OCI-LY1 (cell line): ENCODE measurements around the gene MAPK8IP3.

Experiments
- H2AFZ ChIP-seq: fragments of 200-600 bp; sonication (generic), shearing (Covaris generic); 2 replicates; pipeline ENCODE4 v1.6.0; 2014; ENCODE audit warnings: antibody characterized with exemption, mild to moderate bottlenecking, low read length
- H3F3A ChIP-seq: fragments of 200-600 bp; sonication (generic), shearing (Covaris generic); 2 replicates; pipeline ENCODE4 v1.6.0; 2014; ENCODE audit warnings: mild to moderate bottlenecking, antibody characterized with exemption, low read length, moderate library complexity; ENCODE audit not compliant: insufficient read depth
- H3K27ac ChIP-seq: fragments of 200-600 bp; sonication (generic); 2 replicates; pipeline ENCODE4 v1.5.1; 2014; ENCODE audit warnings: low read length, mixed run types, mild to moderate bottlenecking, low read depth; ENCODE audit not compliant: poor library complexity, severe bottlenecking
- H3K27me3 ChIP-seq: fragments of 200-600 bp; sonication (generic); 2 replicates; pipeline ENCODE4 v1.6.0; 2014; ENCODE audit warnings: antibody characterized with exemption, mild to moderate bottlenecking, low read length, moderate library complexity; ENCODE audit not compliant: insufficient read depth
- H3K36me3 ChIP-seq: fragments of 200-600 bp; sonication (generic); 2 replicates; pipeline ENCODE4 v1.6.1; 2014; ENCODE audit warnings: mild to moderate bottlenecking, antibody characterized with exemption, low read length, moderate library complexity, mixed read lengths; ENCODE audit not compliant: insufficient read depth
- H3K4me1 ChIP-seq: fragments of 200-600 bp; sonication (generic); 2 replicates; pipeline ENCODE4 v1.5.1; 2014; ENCODE audit warnings: mild to moderate bottlenecking, low read length, moderate library complexity; ENCODE audit not compliant: insufficient read depth, severe bottlenecking
- H3K4me2 ChIP-seq: fragments of 200-600 bp; sonication (generic), shearing (Covaris generic); 2 replicates; pipeline ENCODE4 v1.6.1; 2014; ENCODE audit warnings: low read length
- H3K4me3 ChIP-seq: fragments of 200-600 bp; sonication (generic); 2 replicates; pipeline ENCODE4 v1.5.1; 2014; ENCODE audit warnings: low read length, low read depth, mild to moderate bottlenecking, mixed read lengths; ENCODE audit not compliant: poor library complexity, severe bottlenecking
- H3K79me2 ChIP-seq: fragments of 200-600 bp; shearing (Covaris generic); 2 replicates; pipeline ENCODE4 v1.6.1; 2016; ENCODE audit warnings: mixed run types, low read length, mixed read lengths; ENCODE audit not compliant: insufficient read depth
- H3K9ac ChIP-seq: fragments of 200-600 bp; sonication (generic), shearing (Covaris generic); 2 replicates; pipeline ENCODE4 v1.6.1; 2014; ENCODE audit warnings: mild to moderate bottlenecking, low read length, mixed read lengths
- H3K9me2 ChIP-seq: fragments of 200-600 bp; sonication (generic), shearing (Covaris generic); 2 replicates; pipeline ENCODE4 v1.6.1; 2014; ENCODE audit warnings: low read depth, mild to moderate bottlenecking, low read length, mixed read lengths
- H3K9me3 ChIP-seq: fragments of 200-600 bp; shearing (Covaris generic); 2 replicates; pipeline ENCODE4 v1.6.1; 2014; ENCODE audit warnings: low read length, mixed read lengths
- H4K20me1 ChIP-seq: fragments of 200-600 bp; sonication (generic), shearing (Covaris generic); 2 replicates; pipeline ENCODE4 v1.6.0; 2016; ENCODE audit warnings: mild to moderate bottlenecking, low read length; ENCODE audit not compliant: insufficient read depth
- EZH2 ChIP-seq: fragments of 200-600 bp; sonication (generic), shearing (Covaris generic); IDR thresholded peaks from 2 replicates; pipeline ENCODE4 v1.8.0; 2017; ENCODE audit warnings: borderline replicate concordance, mixed run types, mild to moderate bottlenecking, antibody characterized with exemption, low read length, moderate library complexity, mixed read lengths
- TF ChIP-seq, protein P1 (sequence below): fragments of 200-600 bp; sonication (generic), shearing (Covaris generic); IDR thresholded peaks from 2 replicates; pipeline ENCODE4 v1.5.1; 2017; ENCODE audit warnings: mild to moderate bottlenecking, antibody characterized with exemption, low read length, moderate library complexity, mixed read lengths

The MAPK8IP3 gene

GRCh38 chr16:1762879-1763520 lies 57.0 kb downstream of the MAPK8IP3 start:
- Histone ChIP-seq H3K79me2 (no peaks in the 10 kb centered on the region), H3K9me2 (no peaks in the 10 kb centered on the region), H3K4me1 (no peaks in the 10 kb centered on the region), H3K27me3 (no peaks in the 10 kb centered on the region), H3K4me3 (no peak overlapping the region), H3K27ac (peak overlapping the region; percentile 11), H2AFZ (no peak overlapping the region), H3K36me3 (peaks cover 69% of the 10 kb centered on the region), H3F3A (no peaks in the 10 kb centered on the region), H3K9ac (no peak overlapping the region), H3K9me3 (no peaks in the 10 kb centered on the region), H3K4me2 (no peak overlapping the region), H4K20me1 (no peaks in the 10 kb centered on the region)
- TF ChIP-seq, protein P1, sequence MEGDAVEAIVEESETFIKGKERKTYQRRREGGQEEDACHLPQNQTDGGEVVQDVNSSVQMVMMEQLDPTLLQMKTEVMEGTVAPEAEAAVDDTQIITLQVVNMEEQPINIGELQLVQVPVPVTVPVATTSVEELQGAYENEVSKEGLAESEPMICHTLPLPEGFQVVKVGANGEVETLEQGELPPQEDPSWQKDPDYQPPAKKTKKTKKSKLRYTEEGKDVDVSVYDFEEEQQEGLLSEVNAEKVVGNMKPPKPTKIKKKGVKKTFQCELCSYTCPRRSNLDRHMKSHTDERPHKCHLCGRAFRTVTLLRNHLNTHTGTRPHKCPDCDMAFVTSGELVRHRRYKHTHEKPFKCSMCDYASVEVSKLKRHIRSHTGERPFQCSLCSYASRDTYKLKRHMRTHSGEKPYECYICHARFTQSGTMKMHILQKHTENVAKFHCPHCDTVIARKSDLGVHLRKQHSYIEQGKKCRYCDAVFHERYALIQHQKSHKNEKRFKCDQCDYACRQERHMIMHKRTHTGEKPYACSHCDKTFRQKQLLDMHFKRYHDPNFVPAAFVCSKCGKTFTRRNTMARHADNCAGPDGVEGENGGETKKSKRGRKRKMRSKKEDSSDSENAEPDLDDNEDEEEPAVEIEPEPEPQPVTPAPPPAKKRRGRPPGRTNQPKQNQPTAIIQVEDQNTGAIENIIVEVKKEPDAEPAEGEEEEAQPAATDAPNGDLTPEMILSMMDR, result no peak
- TF ChIP-seq EZH2, result no peak

GRCh38 chr16:1763521-1764511 lies 57.8 kb downstream of the MAPK8IP3 start:
- Histone ChIP-seq H3K9me3 (no peaks in the 10 kb centered on the region), H3F3A (no peaks in the 10 kb centered on the region), H3K4me3 (no peak overlapping the region), H3K27ac (peak overlapping the region; percentile 11), H4K20me1 (no peaks in the 10 kb centered on the region), H3K4me1 (no peaks in the 10 kb centered on the region), H3K79me2 (no peaks in the 10 kb centered on the region), H3K36me3 (peaks cover 73% of the 10 kb centered on the region), H3K9ac (no peak overlapping the region), H3K27me3 (no peaks in the 10 kb centered on the region), H3K9me2 (no peaks in the 10 kb centered on the region), H2AFZ (no peak overlapping the region), H3K4me2 (no peak overlapping the region)
- TF ChIP-seq, protein P1, result peak; percentile 44; the same call in 1 of the 2 replicates
- TF ChIP-seq EZH2, result no peak

DNA sequence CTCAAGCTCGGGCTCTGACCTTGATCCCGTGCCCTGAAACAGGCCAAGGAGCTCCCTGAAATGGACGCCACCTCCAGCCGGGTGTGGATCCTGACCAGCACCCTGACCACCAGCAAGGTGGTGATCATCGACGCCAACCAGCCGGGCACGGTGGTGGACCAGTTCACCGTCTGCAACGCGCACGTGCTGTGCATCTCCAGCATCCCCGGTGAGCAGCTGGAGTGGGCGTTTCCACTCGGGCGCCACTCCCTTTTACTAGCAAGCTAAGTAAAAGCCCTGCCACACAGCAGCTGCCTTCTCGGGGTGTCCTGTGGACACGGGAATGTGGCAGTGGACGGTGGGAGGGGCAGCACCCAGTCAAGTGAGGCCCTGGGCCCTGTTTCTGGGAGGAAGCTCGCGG lies 59.0 kb downstream of the MAPK8IP3 start:
- no peak overlapping the region for H3K27ac ChIP-seq
- peaks cover 80% of the 10 kb centered on the region for H3K36me3 ChIP-seq
- H3K4me2 ChIP-seq, result no peak overlapping the region
- H2AFZ ChIP-seq, result no peak overlapping the region
- no peak overlapping the region for H3K9ac ChIP-seq
- H3K4me1 ChIP-seq, result peaks cover 1% of the 10 kb centered on the region
- no peaks in the 10 kb centered on the region for H3F3A ChIP-seq
- no peaks in the 10 kb centered on the region for H3K27me3 ChIP-seq
- no peaks in the 10 kb centered on the region for H3K9me2 ChIP-seq
- H3K4me3 ChIP-seq, result no peak overlapping the region
- H3K9me3 ChIP-seq, result no peaks in the 10 kb centered on the region
- H4K20me1 ChIP-seq, result no peaks in the 10 kb centered on the region
- no peaks in the 10 kb centered on the region for H3K79me2 ChIP-seq
- TF ChIP-seq EZH2, result no peak
- TF ChIP-seq, protein P1, result no peak
